ENCODE data around the gene TRIP4. TPM values are rescaled to one million over a fixed set of nuclear protein-coding genes. Genes with fewer than 3 reads are reported as not detected.

The TRIP4 gene
- total and polyA plus RNA-seq, 7 donors: 11.0 to 48.3 (median 22.6) TPM

GRCh38 chr15:64351265-64351664, 36.4 kb upstream of the TRIP4 start:
- 85 to 89% methylated on average over 7 of the region's 7 CpGs for WGBS, 2 donors
- DNase-seq: no peak
- H3K9me3 ChIP-seq: no peaks in the 10 kb centered on the region
- intact Hi-C loops (cut with DNase I): no loop called here
- no peak overlapping the region for H3K27ac ChIP-seq
- no peaks in the 10 kb centered on the region for H3K27me3 ChIP-seq
- TF ChIP-seq POLR2AphosphoS5 (IDR thresholded peaks at IDR 0.05) (no peak), POLR2A (IDR thresholded peaks at IDR 0.05) (no peak), EP300 (IDR thresholded peaks at IDR 0.05) (no peak), CTCF (IDR thresholded peaks at IDR 0.05) (no peak)
- no peak overlapping the region for H3K4me3 ChIP-seq
- no peaks in the 10 kb centered on the region for H3K36me3 ChIP-seq
- H3K4me1 ChIP-seq: peaks cover 0 to 15% (median 11%) of the 10 kb centered on the region in 4 donors

DNA sequence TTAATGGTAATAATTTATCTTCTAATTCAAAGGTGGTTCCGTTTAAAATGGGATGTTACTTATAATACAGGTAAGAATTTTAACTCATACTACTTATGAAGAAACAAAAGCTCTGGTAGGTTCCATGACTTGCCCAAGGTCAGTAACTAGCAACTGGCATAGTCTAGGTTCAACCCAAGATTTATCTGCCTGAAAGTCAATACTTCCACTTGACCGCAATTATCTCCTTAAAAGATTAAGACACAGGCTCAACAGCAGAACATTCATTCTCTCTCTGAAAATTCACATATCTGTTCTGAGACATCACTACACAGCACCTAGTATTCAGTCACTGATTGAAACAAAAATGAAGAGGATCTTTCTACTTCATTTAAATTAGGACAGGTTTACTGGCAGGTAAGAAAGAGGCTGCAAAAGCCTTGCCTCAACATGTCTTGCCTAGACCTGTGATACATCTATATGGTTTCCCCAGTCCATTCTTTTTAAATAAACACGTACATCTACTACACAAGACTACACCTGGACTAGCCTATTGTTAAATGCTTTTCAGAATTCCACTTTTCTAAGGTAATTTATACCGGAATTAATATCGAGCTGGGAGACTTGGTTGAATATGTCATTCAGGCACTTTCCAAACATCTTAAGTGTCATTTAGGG, 32.8 kb upstream of the TRIP4 start:
- Histone ChIP-seq H3K27ac (peak overlapping the region in 3 of 4 donors; percentile 84 to 87 (median 85)), H3K4me3 (peak overlapping the region; percentile 79 to 98 (median 94)), H3K4me1 (peaks cover 0 to 21% (median 14%) of the 10 kb centered on the region in 4 donors), H3K27me3 (no peaks in the 10 kb centered on the region), H3K9me3 (no peaks in the 10 kb centered on the region), H3K36me3 (no peaks in the 10 kb centered on the region)
- TF ChIP-seq POLR2AphosphoS5 (IDR thresholded peaks at IDR 0.05) (no peak), POLR2A (IDR thresholded peaks at IDR 0.05) (no peak), CTCF (IDR thresholded peaks at IDR 0.05) (no peak), EP300 (IDR thresholded peaks at IDR 0.05) (no peak)
- intact Hi-C loops (cut with DNase I): loop anchor here (2.0 to 5.0 kb wide), 3 partner anchors 40 to 148 kb away; no protein-coding TSS in a partner anchor
- 34 to 40% methylated on average over 5 of the region's 5 CpGs for WGBS, 2 donors
- DNase-seq: no peak

GRCh38 chr15:64355348-64355943, 32.2 kb upstream of the TRIP4 start:
- WGBS, 2 donors: 0% methylated on average over 30 of the region's 30 CpGs
- no peaks in the 10 kb centered on the region for H3K27me3 ChIP-seq
- intact Hi-C loops (cut with DNase I): loop anchor here (2.0 to 5.0 kb wide), 3 partner anchors 41 to 148 kb away; no protein-coding TSS in a partner anchor
- peak overlapping the region; percentile 84 to 87 (median 84) for H3K27ac ChIP-seq
- H3K4me1 ChIP-seq: peaks cover 0 to 21% (median 14%) of the 10 kb centered on the region in 4 donors
- no peak for DNase-seq
- TF ChIP-seq POLR2A (IDR thresholded peaks at IDR 0.05) (no peak), POLR2AphosphoS5 (IDR thresholded peaks at IDR 0.05) (no peak), EP300 (IDR thresholded peaks at IDR 0.05) (no peak), CTCF (IDR thresholded peaks at IDR 0.05) (no peak)
- H3K36me3 ChIP-seq: no peaks in the 10 kb centered on the region
- no peaks in the 10 kb centered on the region for H3K9me3 ChIP-seq
- H3K4me3 ChIP-seq: peak overlapping the region; percentile 79 to 98 (median 94)

- peak; percentile 97 for DNase-seq
- Histone ChIP-seq H3K4me3 (peak within 1 kb of the TSS; percentile 79 to 98 (median 94)), H3K27me3 (no peaks in the 10 kb centered on the region), H3K36me3 (no peaks in the 10 kb centered on the region), H3K4me1 (peaks cover 0 to 21% (median 14%) of the 10 kb centered on the region in 4 donors), H3K27ac (peak within 1 kb of the TSS; percentile 84 to 87 (median 84)), H3K9me3 (no peaks in the 10 kb centered on the region)
- TF ChIP-seq CTCF (IDR thresholded peaks at IDR 0.05): peak in 3 of 4 experiments; percentile 32 to 55 (median 40)
- no peak for TF ChIP-seq EP300 (IDR thresholded peaks at IDR 0.05)
- TF ChIP-seq POLR2A (IDR thresholded peaks at IDR 0.05): peak; percentile 10 to 20
- TF ChIP-seq POLR2AphosphoS5 (IDR thresholded peaks at IDR 0.05): peak in 3 of 4 donors; percentile 61 to 74 (median 62)
- 0 to 1% methylated on average over 42 of the region's 42 CpGs for WGBS, 2 donors
- intact Hi-C loops (cut with DNase I): loop anchor here (1.0 to 5.0 kb wide), 5 partner anchors 31 to 193 kb away; partner anchors contain the start of genes PPIB and TRIP4
Observed at GRCh38 chr15:64355944-64356709, 31.5 kb upstream of the TRIP4 start, which contains the start of gene CSNK1G1. Gene CSNK1G1 (minus strand): TSS chr15:64356173. CDS start chr15:64300499, 55,674 bp downstream.

Data from sigmoid colon (tissue), 7 donors.